GM18505 (cell line): ENCODE data around the gene FAS.

Experiments used
- ATAC-seq: cut with Tn5 transposase; IDR thresholded peaks from one replicate; pipeline ENCODE4 v1.9.1; 2021; ENCODE audit not compliant: unreplicated experiment
- POLR2A ChIP-seq: IDR thresholded peaks from 4 replicates; pipeline ENCODE4 v1.6.1; 2011; ENCODE audit warnings: borderline replicate concordance; ENCODE audit not compliant: insufficient read depth, insufficient read length; ENCODE audit errors: extremely low read depth

Gene FAS

GRCh38 chr10:88990384-88991160 lies at the start of gene FAS:
Gene FAS (plus strand): TSS chr10:88990798. CDS start chr10:88990877, 79 bp downstream.
- ATAC-seq: peak; percentile 74
- TF ChIP-seq POLR2A: peak; percentile 81

DNA sequence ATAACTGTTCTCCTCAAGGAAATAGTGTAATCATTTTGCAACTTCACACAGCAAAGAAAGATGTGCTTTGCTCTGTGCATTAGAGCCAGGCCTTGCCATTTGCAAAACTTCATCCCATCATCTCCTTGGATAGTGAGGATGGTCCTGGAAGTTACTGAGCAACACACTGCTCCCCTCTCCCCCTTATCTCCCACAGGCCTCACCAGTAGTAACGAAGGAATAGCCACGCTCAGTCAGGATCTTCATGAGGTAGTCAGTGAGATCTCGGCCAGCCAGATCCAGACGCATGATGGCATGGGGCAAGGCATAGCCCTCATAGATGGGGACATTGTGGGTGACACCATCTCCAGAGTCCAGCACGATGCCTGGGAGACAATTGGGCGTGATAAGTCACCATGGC lies 49.6 kb upstream of the FAS start:
- no peak for TF ChIP-seq POLR2A
- no peak for ATAC-seq

- no peak for TF ChIP-seq POLR2A
- no peak for ATAC-seq
Observed at GRCh38 chr10:88943778-88944177, 46.8 kb upstream of the FAS start.

DNA sequence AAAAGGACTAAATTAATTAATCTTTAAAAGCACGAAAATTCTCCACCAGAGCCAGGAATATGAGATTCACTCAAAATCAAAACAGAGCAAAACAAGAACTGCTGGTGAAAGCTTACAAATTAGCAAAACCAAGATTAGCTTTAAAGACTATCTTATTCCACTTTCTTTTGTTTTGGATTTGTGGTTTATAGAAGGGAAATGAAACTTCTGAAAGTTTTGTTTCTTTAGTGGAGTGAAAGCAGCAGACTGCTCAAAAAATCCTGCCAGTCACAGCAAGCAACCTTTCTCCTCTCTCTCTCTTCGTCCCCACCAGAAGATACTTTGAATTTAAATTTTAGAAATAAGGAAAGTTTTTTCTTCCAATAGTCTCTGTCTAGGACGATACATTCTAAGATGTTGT lies 45.8 kb upstream of the FAS start:
- ATAC-seq: no peak
- no peak for TF ChIP-seq POLR2A

- no peak for ATAC-seq
- TF ChIP-seq POLR2A: no peak
Observed at GRCh38 chr10:88946200-88946599, 44.4 kb upstream of the FAS start.

DNA sequence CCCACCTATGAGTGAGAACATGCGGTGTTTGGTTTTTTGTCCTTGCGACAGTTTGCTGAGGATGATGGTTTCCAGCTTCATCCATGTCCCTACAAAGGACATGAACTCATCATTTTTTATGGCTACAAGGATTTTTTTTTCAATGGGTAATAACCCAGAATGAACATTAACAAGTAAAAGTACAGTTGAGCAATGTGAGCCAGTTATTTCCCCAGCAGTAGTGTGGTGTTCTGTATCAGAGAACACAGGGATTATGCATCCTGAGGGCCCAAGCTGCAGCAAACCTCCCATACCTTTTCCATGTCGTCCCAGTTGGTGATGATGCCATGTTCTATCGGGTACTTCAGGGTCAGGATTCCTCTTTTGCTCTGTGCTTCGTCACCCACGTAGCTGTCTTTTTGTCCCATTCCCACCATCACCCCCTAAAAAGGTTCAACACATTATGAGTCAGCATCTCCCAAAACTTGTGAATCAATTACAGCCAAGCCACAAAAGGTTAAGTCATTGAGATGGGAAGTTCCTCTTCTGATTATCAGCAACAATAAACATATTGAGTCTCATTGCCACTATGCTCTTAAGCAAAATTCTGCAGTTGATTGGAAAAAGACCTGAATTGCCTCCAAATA lies 43.5 kb upstream of the FAS start:
- ATAC-seq: no peak
- TF ChIP-seq POLR2A: no peak

- no peak for TF ChIP-seq POLR2A
- ATAC-seq: no peak
Observed at GRCh38 chr10:88949051-88949450, 41.5 kb upstream of the FAS start.

DNA sequence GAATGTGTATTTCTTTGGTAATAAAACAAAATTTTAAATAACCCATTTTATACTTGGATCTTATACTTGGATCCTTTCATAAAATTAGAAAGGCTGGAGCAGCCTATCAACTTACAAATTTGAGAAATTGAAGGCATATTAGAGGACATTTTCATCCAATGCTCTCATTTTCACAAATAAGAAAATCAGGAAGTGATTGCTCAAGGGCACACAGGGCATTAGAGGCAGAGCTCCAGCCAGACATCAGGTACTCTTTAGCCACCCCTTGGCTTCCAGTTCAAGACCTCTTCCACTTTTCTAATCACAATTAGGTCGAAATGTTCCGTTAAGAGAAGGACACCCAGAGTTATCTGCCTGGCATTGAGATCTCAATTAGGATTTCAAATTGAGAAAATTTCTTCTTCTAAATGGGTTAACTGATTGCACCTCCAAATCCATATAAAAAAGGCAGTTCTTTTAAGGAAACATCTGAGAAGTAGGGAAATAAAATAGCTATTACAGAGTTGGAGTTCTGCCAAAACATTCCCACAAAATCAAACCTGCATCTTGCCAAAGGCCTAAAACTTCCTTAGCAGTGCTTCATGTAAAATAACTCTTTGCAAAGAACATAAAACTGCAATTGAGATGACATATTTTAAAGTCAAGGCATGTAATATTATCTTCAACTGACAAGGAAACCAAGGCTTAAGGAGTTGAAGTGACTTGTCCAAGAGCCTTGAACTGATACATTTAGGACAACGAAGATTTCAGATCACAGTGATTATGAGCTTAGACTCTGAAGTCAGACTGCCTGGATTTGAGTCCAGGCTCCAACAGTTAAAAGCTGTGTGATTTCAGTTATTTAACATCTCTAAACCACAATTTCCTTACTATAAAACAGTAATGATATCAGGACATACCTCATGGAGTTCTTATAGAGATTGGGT lies 40.4 kb upstream of the FAS start:
- TF ChIP-seq POLR2A: no peak
- no peak for ATAC-seq

GRCh38 chr10:88952647-88953111 lies 37.9 kb upstream of the FAS start, which contains the start of gene ACTA2:
Gene ACTA2 (minus strand): TSS chr10:88952773. CDS start chr10:88948930, 3,843 bp downstream.
- no peak for ATAC-seq
- TF ChIP-seq POLR2A: no peak

DNA sequence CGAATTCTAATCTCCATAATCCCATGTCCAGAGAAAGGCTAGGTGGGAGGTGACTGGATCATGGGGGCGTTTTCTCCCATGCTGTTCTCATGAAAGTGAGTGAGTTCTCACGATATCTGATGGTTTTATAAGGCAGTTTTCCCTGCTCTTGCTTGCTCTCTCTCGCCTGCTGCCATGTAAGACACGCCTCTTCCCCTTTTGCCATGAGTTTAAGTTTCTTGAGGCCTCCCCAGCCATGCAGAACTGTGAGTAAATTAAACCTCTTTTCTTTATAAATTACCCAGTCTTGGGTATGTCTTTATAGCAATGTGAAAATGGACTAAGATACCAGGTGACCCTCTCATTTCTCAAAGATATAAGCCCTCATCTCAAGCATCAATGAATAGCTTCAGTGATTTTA lies 36.9 kb upstream of the FAS start:
- ATAC-seq: no peak
- no peak for TF ChIP-seq POLR2A

DNA sequence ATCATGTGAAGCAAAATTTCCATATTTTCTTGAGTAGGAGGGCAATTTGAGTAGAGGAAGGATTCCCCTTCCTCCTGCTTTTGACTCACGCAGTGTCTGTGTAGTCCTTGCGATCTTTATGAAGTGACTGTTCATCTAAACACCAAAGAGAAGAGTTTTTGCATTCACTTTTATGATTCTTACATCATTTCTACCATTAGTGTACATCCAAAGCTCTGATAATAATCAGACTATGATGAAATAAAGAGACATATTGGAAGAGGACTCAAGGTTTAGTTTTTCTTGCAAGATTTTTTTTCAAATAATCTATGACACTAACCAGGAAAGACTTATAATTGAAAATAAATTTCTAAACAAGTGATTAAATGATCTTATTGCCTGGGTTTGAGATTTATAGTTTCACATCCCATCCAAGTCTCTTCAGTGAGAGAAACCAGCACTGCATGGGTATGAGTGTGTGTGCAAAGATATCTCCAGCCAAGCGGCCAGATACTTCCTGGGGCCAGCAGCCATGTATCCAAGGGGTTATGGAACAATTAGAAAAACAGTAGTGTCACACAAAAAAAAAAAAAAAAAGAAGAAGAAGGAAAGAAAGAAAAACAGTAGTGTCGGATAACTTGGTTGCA lies 36.0 kb upstream of the FAS start:
- TF ChIP-seq POLR2A: no peak
- no peak for ATAC-seq

- no peak for ATAC-seq
- no peak for TF ChIP-seq POLR2A
Observed at GRCh38 chr10:88957381-88957780, 33.2 kb upstream of the FAS start.

- no peak for TF ChIP-seq POLR2A
- ATAC-seq: no peak
Observed at GRCh38 chr10:88958721-88959120, 31.9 kb upstream of the FAS start.

- no peak for ATAC-seq
- no peak for TF ChIP-seq POLR2A
Observed at GRCh38 chr10:88960802-88961201, 29.8 kb upstream of the FAS start.

GRCh38 chr10:88961266-88961665 lies 29.3 kb upstream of the FAS start:
- no peak for TF ChIP-seq POLR2A
- ATAC-seq: no peak
